PC-3 (cell line): ENCODE measurements around the gene GDF2. TPM values are rescaled to one million over a fixed set of nuclear protein-coding genes. Genes with fewer than 3 reads are reported as not detected.

Experiments used
- ATAC-seq: fragments of 200-7000 bp; cut with Tn5 transposase; 2 replicates; pipeline ENCODE4 v1.9.1; 2020; ENCODE audit warnings: mild to moderate bottlenecking, moderate library complexity
- BruUV-seq: library from RNA; stranded (reverse); fragments of 400-500 nt; replicated peaks from 2 replicates; lab custom pipeline; 2021; lab: Mats Ljungman, UMichigan
- CTCF ChIA-PET: fragments of 300-600 bp; sonication (Branson Sonifier 250); formaldehyde crosslinking; loops from one replicate; lab custom pipeline; 2022; ENCODE audit warnings: antibody characterized with exemption; lab: Charles Lee
- POLR2A ChIA-PET: fragments of 300-600 bp; sonication (Branson Sonifier 250); formaldehyde crosslinking; loops from one replicate; lab custom pipeline; 2022; ENCODE audit warnings: antibody characterized with exemption; ENCODE audit not compliant: unreplicated experiment; lab: Charles Lee
- DNase-seq: peaks from one replicate; pipeline ENCODE4 v3.0.0-alpha.2; 2015
- H2AFZ ChIP-seq: fragments of 300-600 bp; sonication (generic); 2 replicates; pipeline ENCODE4 v1.6.0; 2016; ENCODE audit warnings: antibody characterized with exemption, low read length
- H3F3A ChIP-seq: fragments of 300-600 bp; sonication (generic); one replicate; pipeline ENCODE4 v1.6.0; 2017; ENCODE audit warnings: antibody characterized with exemption, low read length, control low read depth, mild to moderate bottlenecking; ENCODE audit not compliant: unreplicated experiment
- H3K27ac ChIP-seq: fragments of 300-600 bp; sonication (generic); 2 replicates; pipeline ENCODE4 v1.5.1; 2016; ENCODE audit warnings: mild to moderate bottlenecking, low read length
- H3K27me3 ChIP-seq: fragments of 300-600 bp; sonication (generic); 2 replicates; pipeline ENCODE4 v1.6.1; 2016; ENCODE audit warnings: low read length, mixed read lengths
- H3K36me3 ChIP-seq: fragments of 300-600 bp; sonication (generic); 2 replicates; pipeline ENCODE4 v1.6.1; 2016; ENCODE audit warnings: low read depth, mixed run types, low read length, mixed read lengths
- H3K4me1 ChIP-seq: fragments of 300-600 bp; sonication (generic); 2 replicates; pipeline ENCODE4 v1.5.1; 2016; ENCODE audit warnings: low read length; ENCODE audit not compliant: insufficient read depth
- H3K4me2 ChIP-seq: fragments of 300-600 bp; sonication (generic); 2 replicates; pipeline ENCODE4 v1.6.0; 2016; ENCODE audit warnings: low read length
- H3K4me3 ChIP-seq: fragments of 300-600 bp; sonication (generic); 2 replicates; pipeline ENCODE4 v1.5.1; 2016; ENCODE audit warnings: mild to moderate bottlenecking, low read length, mixed read lengths
- H3K79me2 ChIP-seq: fragments of 300-600 bp; sonication (generic); 2 replicates; pipeline ENCODE4 v1.6.1; 2017; ENCODE audit warnings: low read length, mixed read lengths
- H3K9ac ChIP-seq: fragments of 300-600 bp; sonication (generic); 2 replicates; pipeline ENCODE4 v1.6.0; 2016; ENCODE audit warnings: mild to moderate bottlenecking, low read length
- H3K9me2 ChIP-seq: fragments of 300-600 bp; sonication (generic); replicated peaks from 2 replicates; pipeline ENCODE4 v1.6.1; 2016; ENCODE audit warnings: mixed run types, low read length, mixed read lengths
- H3K9me3 ChIP-seq: fragments of 300-600 bp; sonication (generic); 2 replicates; pipeline ENCODE4 v1.6.1; 2016; ENCODE audit warnings: low read length, mixed read lengths
- H4K20me1 ChIP-seq: fragments of 300-600 bp; sonication (generic); 2 replicates; pipeline ENCODE4 v1.6.1; 2016; ENCODE audit warnings: low read length, mixed read lengths
- EZH2 ChIP-seq: fragments of 300-600 bp; sonication (generic); IDR thresholded peaks from one replicate; pipeline ENCODE4 v1.6.1; 2017; ENCODE audit warnings: antibody characterized with exemption, mild to moderate bottlenecking, low read length; ENCODE audit not compliant: unreplicated experiment
- EZH2phosphoT487 ChIP-seq: fragments of 300-600 bp; sonication (generic); IDR thresholded peaks from 2 replicates; pipeline ENCODE4 v1.6.1; 2018; ENCODE audit warnings: mild to moderate bottlenecking, antibody characterized with exemption, low read length, borderline replicate concordance
- intact Hi-C: fragments of 100-400 bp; cut with micrococcal nuclease; formaldehyde crosslinking; loops from 2 replicates; pipeline ENCODE4 v1.9.0; 2023
- total RNA-seq: library from RNA; depleted of rRNA; stranded (reverse); fragments of >200 nt; gene quantifications from 2 replicates; pipeline ENCODE4 v1.2.3, GENCODE V29; 2014
- TF ChIP-seq, protein P1 (sequence below): fragments of 300-600 bp; sonication (generic); conservative IDR thresholded peaks from 2 replicates; pipeline ENCODE4 v1.5.1; 2017; ENCODE audit warnings: antibody characterized with exemption, low read depth, mild to moderate bottlenecking, low read length

Gene GDF2
- total RNA-seq, 1 experiment from 2014 or later, result not detected

DNA sequence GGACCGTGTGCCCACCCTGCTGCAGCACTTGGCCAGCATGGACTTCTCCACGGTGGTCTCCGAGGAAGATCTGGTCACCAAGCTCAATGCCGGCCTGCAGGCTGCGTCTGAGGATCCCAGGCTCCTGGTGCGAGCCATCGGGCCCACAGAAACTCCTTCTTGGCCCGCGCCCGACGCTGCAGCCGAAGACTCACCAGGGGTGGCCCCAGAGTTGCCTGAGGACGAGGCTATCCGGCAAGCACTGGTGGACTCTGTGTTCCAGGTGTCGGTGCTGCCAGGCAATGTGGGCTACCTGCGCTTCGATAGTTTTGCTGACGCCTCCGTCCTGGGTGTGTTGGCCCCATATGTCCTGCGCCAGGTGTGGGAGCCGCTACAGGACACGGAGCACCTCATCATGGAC, 27.3 kb downstream of the GDF2 start:
- ChIA-PET POLR2A (no interaction called here), CTCF (no interaction called here)
- no peak overlapping the region for H3K4me3 ChIP-seq
- H3K36me3 ChIP-seq, result no peaks in the 10 kb centered on the region
- H3K4me2 ChIP-seq, result no peak overlapping the region
- no peak for TF ChIP-seq EZH2phosphoT487
- TF ChIP-seq, protein P1, sequence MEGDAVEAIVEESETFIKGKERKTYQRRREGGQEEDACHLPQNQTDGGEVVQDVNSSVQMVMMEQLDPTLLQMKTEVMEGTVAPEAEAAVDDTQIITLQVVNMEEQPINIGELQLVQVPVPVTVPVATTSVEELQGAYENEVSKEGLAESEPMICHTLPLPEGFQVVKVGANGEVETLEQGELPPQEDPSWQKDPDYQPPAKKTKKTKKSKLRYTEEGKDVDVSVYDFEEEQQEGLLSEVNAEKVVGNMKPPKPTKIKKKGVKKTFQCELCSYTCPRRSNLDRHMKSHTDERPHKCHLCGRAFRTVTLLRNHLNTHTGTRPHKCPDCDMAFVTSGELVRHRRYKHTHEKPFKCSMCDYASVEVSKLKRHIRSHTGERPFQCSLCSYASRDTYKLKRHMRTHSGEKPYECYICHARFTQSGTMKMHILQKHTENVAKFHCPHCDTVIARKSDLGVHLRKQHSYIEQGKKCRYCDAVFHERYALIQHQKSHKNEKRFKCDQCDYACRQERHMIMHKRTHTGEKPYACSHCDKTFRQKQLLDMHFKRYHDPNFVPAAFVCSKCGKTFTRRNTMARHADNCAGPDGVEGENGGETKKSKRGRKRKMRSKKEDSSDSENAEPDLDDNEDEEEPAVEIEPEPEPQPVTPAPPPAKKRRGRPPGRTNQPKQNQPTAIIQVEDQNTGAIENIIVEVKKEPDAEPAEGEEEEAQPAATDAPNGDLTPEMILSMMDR, result no peak
- no peak for TF ChIP-seq EZH2
- intact Hi-C loops, result no loop called here
- H3K79me2 ChIP-seq, result no peaks in the 10 kb centered on the region
- H3K27me3 ChIP-seq, result no peaks in the 10 kb centered on the region
- no peaks in the 10 kb centered on the region for H3K4me1 ChIP-seq
- DNase-seq (no peak), ATAC-seq (no peak)
- BruUV-seq, result no TSS peak
- no peaks in the 10 kb centered on the region for H3K9me3 ChIP-seq
- no peak overlapping the region for H3K9ac ChIP-seq
- no peaks in the 10 kb centered on the region for H3K9me2 ChIP-seq
- H4K20me1 ChIP-seq, result no peaks in the 10 kb centered on the region
- H3K27ac ChIP-seq, result no peak overlapping the region
- H3F3A ChIP-seq, result no peaks in the 10 kb centered on the region
- no peak overlapping the region for H2AFZ ChIP-seq

- CTCF ChIA-PET, result no interaction called here
- no TSS peak for BruUV-seq
- H3K9ac ChIP-seq, result no peak overlapping the region
- ATAC-seq (no peak), DNase-seq (no peak)
- POLR2A ChIA-PET, result no interaction called here
- H3K79me2 ChIP-seq, result no peaks in the 10 kb centered on the region
- H3K9me3 ChIP-seq, result no peaks in the 10 kb centered on the region
- H4K20me1 ChIP-seq, result no peaks in the 10 kb centered on the region
- no peaks in the 10 kb centered on the region for H3K4me1 ChIP-seq
- H3K4me3 ChIP-seq, result no peak overlapping the region
- H2AFZ ChIP-seq, result no peak overlapping the region
- H3K27ac ChIP-seq, result no peak overlapping the region
- TF ChIP-seq, protein P1, result no peak
- TF ChIP-seq EZH2phosphoT487 (no peak), EZH2 (no peak)
- H3K4me2 ChIP-seq, result no peak overlapping the region
- intact Hi-C loops, result no loop called here
- H3F3A ChIP-seq, result no peaks in the 10 kb centered on the region
- no peaks in the 10 kb centered on the region for H3K36me3 ChIP-seq
- no peaks in the 10 kb centered on the region for H3K27me3 ChIP-seq
- H3K9me2 ChIP-seq, result no peaks in the 10 kb centered on the region
Measured at GRCh38 chr10:47349941-47350371, 27.7 kb downstream of the GDF2 start.

- no peaks in the 10 kb centered on the region for H3K27me3 ChIP-seq
- ChIA-PET CTCF (interaction anchor here (0.6 kb wide), 1 partner anchor 206 kb away, joined by 4 read pairs; no protein-coding TSS in a partner anchor), POLR2A (no interaction called here)
- H3K79me2 ChIP-seq, result no peaks in the 10 kb centered on the region
- no peak for TF ChIP-seq EZH2
- TF ChIP-seq, protein P1, result no peak
- TF ChIP-seq EZH2phosphoT487, result no peak
- H3F3A ChIP-seq, result no peaks in the 10 kb centered on the region
- DNase-seq (no peak), ATAC-seq (no peak)
- H3K9me3 ChIP-seq, result no peaks in the 10 kb centered on the region
- no peaks in the 10 kb centered on the region for H4K20me1 ChIP-seq
- H3K9ac ChIP-seq, result no peak overlapping the region
- H2AFZ ChIP-seq, result no peak overlapping the region
- BruUV-seq, result no TSS peak
- H3K4me2 ChIP-seq, result no peak overlapping the region
- H3K4me3 ChIP-seq, result no peak overlapping the region
- H3K4me1 ChIP-seq, result no peaks in the 10 kb centered on the region
- no peak overlapping the region for H3K27ac ChIP-seq
- no peaks in the 10 kb centered on the region for H3K9me2 ChIP-seq
- intact Hi-C loops, result no loop called here
- no peaks in the 10 kb centered on the region for H3K36me3 ChIP-seq
Measured at GRCh38 chr10:47350671-47351640, 28.7 kb downstream of the GDF2 start.
